ENCODE results near the gene TRIM66. TPM values are rescaled to one million over a fixed set of nuclear protein-coding genes. Genes with fewer than 3 reads are reported as not detected.
A peak's percentile ranks its signal among the peaks of the same experiment; 100 is the strongest.

The TRIM66 gene
- total and polyA plus RNA-seq, 2 experiments from 2014 or later: 1.5 TPM

DNA sequence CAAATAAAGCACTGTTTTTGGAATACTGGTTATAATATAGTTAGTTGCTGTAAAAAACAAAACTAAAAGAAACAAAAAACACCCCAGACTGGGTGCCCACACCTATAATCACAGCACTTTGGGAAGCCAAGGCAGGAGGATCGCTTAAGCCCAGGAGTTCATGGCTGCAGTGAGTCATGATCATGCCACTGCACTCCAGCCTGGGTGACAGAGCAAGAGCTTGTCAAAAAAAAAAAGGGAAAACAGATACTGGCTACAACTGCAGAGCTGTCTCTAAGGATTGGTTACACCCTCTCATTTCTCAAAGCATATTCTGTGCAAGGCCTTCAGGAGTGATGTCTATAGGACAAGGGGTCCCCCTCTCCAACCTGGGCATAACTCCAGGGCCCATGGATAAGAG, 73.8 kb downstream of the TRIM66 start:
- peak; percentile 58 for DNase-seq
- no peak overlapping the region for H3K4me3 ChIP-seq
- in situ Hi-C loops (cut with MboI): no loop called here

DNA sequence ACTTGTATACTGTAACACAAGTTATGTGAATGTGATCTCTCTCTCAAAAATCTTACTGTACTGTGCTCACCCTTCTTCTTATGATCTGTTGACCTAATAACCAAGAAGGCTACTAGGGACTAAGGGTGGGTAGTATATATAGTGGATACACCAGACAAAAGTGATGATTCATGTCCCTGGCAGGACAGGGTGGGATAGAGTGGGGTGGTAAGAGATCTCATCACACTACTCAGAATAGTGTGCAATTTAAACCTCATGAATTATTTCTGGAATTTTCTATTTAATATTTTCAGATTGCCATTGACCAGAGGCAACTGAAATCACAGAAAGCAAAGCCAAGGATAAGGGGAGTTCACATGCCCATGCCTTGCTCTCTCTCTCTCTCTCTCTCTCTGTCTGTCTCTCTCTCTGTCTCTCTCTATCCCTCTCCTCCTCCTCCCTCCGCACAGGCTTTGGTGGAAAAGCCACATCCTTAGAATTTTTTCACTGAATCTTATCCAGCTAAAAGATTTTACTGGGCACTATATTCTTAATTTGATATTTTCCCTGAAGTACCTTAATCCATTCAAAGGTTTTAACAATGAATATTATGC, 76.4 kb downstream of the TRIM66 start:
- Histone ChIP-seq H3K4me1 (ENCODE audit: insufficient read depth) (peaks cover 11% of the 10 kb centered on the region), H3K36me3 (ENCODE audit: low read depth) (no peaks in the 10 kb centered on the region), H2AFZ (no peak overlapping the region), H3K9me3 (ENCODE audit: low read depth) (no peaks in the 10 kb centered on the region), H3F3A (ENCODE audit: insufficient read depth) (peaks cover 13% of the 10 kb centered on the region), H3K9ac (no peak overlapping the region), H3K4me3 (no peak overlapping the region), H3K4me2 (ENCODE audit: unreplicated experiment) (no peak overlapping the region), H4K20me1 (ENCODE audit: insufficient read depth) (no peaks in the 10 kb centered on the region), H3K79me2 (ENCODE audit: insufficient read depth) (no peaks in the 10 kb centered on the region), H3K27me3 (replicated peaks; ENCODE audit: insufficient read depth) (no peaks in the 10 kb centered on the region), H3K9me2 (ENCODE audit: insufficient read depth) (no peaks in the 10 kb centered on the region), H3K27ac (no peak overlapping the region)
- no peak for DNase-seq
- WGBS, 2 experiments (ENCODE audit: low coverage in 1 of 2, low lambda C conversion rate in 2 of 2, missing lambda C conversion rate in 2 of 2): 100% methylated on average over 1 of the region's 1 CpG
- TF ChIP-seq EZH2phosphoT487 (IDR thresholded peaks at IDR 0.05; ENCODE audit: insufficient read depth, low read depth) (no peak), EZH2 (IDR thresholded peaks at IDR 0.05; ENCODE audit: insufficient read depth, poor library complexity, severe bottlenecking) (no peak)
- in situ Hi-C loops (cut with MboI): no loop called here

More for the DNA sequence above, 73.8 kb downstream of the TRIM66 start:
- Histone ChIP-seq H3K9me2 (ENCODE audit: insufficient read depth) (no peaks in the 10 kb centered on the region), H3K4me2 (ENCODE audit: unreplicated experiment) (no peak overlapping the region), H4K20me1 (ENCODE audit: insufficient read depth) (no peaks in the 10 kb centered on the region), H3F3A (ENCODE audit: insufficient read depth) (peaks cover 11% of the 10 kb centered on the region), H3K9ac (no peak overlapping the region), H3K36me3 (ENCODE audit: low read depth) (no peaks in the 10 kb centered on the region), H3K27ac (no peak overlapping the region), H2AFZ (no peak overlapping the region), H3K4me1 (ENCODE audit: insufficient read depth) (peaks cover 11% of the 10 kb centered on the region), H3K27me3 (replicated peaks; ENCODE audit: insufficient read depth) (no peaks in the 10 kb centered on the region), H3K9me3 (ENCODE audit: low read depth) (no peaks in the 10 kb centered on the region), H3K79me2 (ENCODE audit: insufficient read depth) (no peaks in the 10 kb centered on the region)
- WGBS, 2 experiments (ENCODE audit: low coverage in 1 of 2, low lambda C conversion rate in 2 of 2, missing lambda C conversion rate in 2 of 2): 6 to 26% methylated on average over 1 of the region's 1 CpG
- TF ChIP-seq EZH2 (IDR thresholded peaks at IDR 0.05; ENCODE audit: insufficient read depth, poor library complexity, severe bottlenecking): no peak
- TF ChIP-seq EZH2phosphoT487 (IDR thresholded peaks at IDR 0.05; ENCODE audit: insufficient read depth, low read depth): no peak

DNA sequence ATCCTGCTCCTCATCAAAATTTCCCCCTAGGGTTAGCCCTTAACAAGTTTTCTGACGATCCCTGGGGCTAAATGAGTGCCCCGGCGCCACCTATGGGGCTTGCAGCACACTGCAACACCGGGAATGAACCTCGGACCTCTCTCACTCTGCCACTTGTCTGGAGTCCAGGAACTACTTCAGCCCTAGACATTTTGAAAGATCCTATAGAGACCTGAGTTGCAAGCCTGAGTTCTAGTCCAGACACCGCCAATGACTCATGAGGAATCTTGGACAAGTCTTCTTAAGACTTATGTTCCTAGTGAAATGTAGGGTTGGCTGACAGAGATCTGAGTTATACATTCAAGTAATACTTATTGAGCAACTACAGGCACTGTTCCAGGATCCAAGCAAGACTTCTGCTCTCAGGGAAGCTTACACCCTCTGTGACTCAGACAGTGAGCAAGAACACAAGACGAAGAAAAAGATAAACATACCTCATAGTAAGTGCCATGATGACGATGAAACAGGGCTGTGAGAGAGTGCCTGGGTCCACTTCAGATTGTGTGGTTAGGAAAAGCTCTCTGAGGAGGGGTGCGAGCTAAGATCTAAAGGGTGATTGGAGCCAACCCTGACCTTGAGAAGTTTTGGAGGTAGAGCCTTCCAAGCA, 78.3 kb downstream of the TRIM66 start:
- H3K4me2 ChIP-seq (ENCODE audit: unreplicated experiment): peak overlapping the region; percentile 63
- H3K9ac ChIP-seq: peak overlapping the region; percentile 27; the same call in 1 of the 2 replicates
- H4K20me1 ChIP-seq (ENCODE audit: insufficient read depth): no peaks in the 10 kb centered on the region
- H2AFZ ChIP-seq: 0 out of 2 replicates have a peak overlapping the region, but pooled peaks have one; percentile 10
- peaks cover 13% of the 10 kb centered on the region for H3F3A ChIP-seq (ENCODE audit: insufficient read depth)
- H3K4me3 ChIP-seq: no peak overlapping the region
- peaks cover 11% of the 10 kb centered on the region for H3K4me1 ChIP-seq (ENCODE audit: insufficient read depth)
- no peaks in the 10 kb centered on the region for H3K9me3 ChIP-seq (ENCODE audit: low read depth)
- H3K9me2 ChIP-seq (ENCODE audit: insufficient read depth): no peaks in the 10 kb centered on the region
- H3K27ac ChIP-seq: peak overlapping the region; percentile 79
- no peaks in the 10 kb centered on the region for H3K36me3 ChIP-seq (ENCODE audit: low read depth)
- no peak for TF ChIP-seq EZH2 (IDR thresholded peaks at IDR 0.05; ENCODE audit: insufficient read depth, poor library complexity, severe bottlenecking)
- no peak for TF ChIP-seq EZH2phosphoT487 (IDR thresholded peaks at IDR 0.05; ENCODE audit: insufficient read depth, low read depth)
- in situ Hi-C loops (cut with MboI): no loop called here
- no peaks in the 10 kb centered on the region for H3K27me3 ChIP-seq (replicated peaks; ENCODE audit: insufficient read depth)
- WGBS, 2 experiments (ENCODE audit: low coverage in 1 of 2, low lambda C conversion rate in 2 of 2, missing lambda C conversion rate in 2 of 2): 0 to 1% methylated on average over 9 of the region's 9 CpGs
- peak; percentile 100 for DNase-seq
- no peaks in the 10 kb centered on the region for H3K79me2 ChIP-seq (ENCODE audit: insufficient read depth)

DNA sequence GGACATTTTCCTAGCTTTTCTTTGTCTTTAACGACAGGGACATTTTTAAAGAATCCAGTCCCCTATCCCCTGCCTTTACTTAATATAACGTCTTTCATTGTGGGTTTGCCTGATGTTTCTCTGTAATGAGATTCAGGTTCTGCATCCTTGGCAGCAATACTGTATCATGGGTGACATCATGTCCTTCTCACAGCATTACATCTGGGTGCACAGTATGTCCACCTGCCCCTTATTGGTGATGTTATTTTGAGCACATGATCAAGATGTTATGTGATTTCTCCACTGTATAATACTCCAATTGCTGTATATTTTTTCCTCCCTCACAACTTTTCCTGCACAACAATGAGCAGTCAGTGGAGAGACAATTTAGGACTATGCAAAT, 78.8 kb downstream of the TRIM66 start:
- Histone ChIP-seq H3K27me3 (replicated peaks; ENCODE audit: insufficient read depth) (no peaks in the 10 kb centered on the region), H3K4me3 (no peak overlapping the region), H2AFZ (no peak overlapping the region), H3K9ac (no peak overlapping the region), H3K4me1 (ENCODE audit: insufficient read depth) (peaks cover 11% of the 10 kb centered on the region), H4K20me1 (ENCODE audit: insufficient read depth) (no peaks in the 10 kb centered on the region), H3F3A (ENCODE audit: insufficient read depth) (peaks cover 13% of the 10 kb centered on the region), H3K27ac (peak overlapping the region; percentile 34), H3K36me3 (ENCODE audit: low read depth) (no peaks in the 10 kb centered on the region), H3K9me3 (ENCODE audit: low read depth) (no peaks in the 10 kb centered on the region), H3K79me2 (ENCODE audit: insufficient read depth) (no peaks in the 10 kb centered on the region), H3K4me2 (ENCODE audit: unreplicated experiment) (no peak overlapping the region), H3K9me2 (ENCODE audit: insufficient read depth) (no peaks in the 10 kb centered on the region)
- DNase-seq: no peak
- TF ChIP-seq EZH2phosphoT487 (IDR thresholded peaks at IDR 0.05; ENCODE audit: insufficient read depth, low read depth) (no peak), EZH2 (IDR thresholded peaks at IDR 0.05; ENCODE audit: insufficient read depth, poor library complexity, severe bottlenecking) (no peak)
- 33 to 35% methylated on average over 2 of the region's 2 CpGs for whole genome bisulfite sequencing, 2 experiments (ENCODE audit: low coverage in 1 of 2, low lambda C conversion rate in 2 of 2, missing lambda C conversion rate in 2 of 2)
- in situ Hi-C loops (cut with MboI): no loop called here
